Activated CD8-positive, alpha-beta T cell treated with anti-CD3 and anti-CD28 coated beads, Interleukin-2, amount 10 ng/mL, durations not matched to agents 7 days and 5 days (primary cell): ENCODE measurements around the gene MYL2. TPM values are rescaled to one million over a fixed set of nuclear protein-coding genes. Genes with fewer than 3 reads are reported as not detected.

ENCODE experiments used
- ATAC-seq: fragments of 150-1000 bp; cut with Tn5 transposase; one replicate; pipeline ENCODE4 v1.10.0; 2021; ENCODE audit warnings: moderate library complexity
- CTCF ChIA-PET: fragments of 350-600 bp; sonication (Branson Sonifier 250); formaldehyde crosslinking; loops from one replicate; lab custom pipeline; 2021; ENCODE audit warnings: antibody characterized with exemption; lab: Charles Lee
- POLR2A ChIA-PET: fragments of 350-600 bp; sonication (Branson Sonifier 250); formaldehyde crosslinking; loops from one replicate; lab custom pipeline; 2021; ENCODE audit warnings: antibody characterized with exemption; lab: Charles Lee
- DNase-seq: peaks from one replicate; pipeline ENCODE4 v3.0.0-alpha.2; 2020
- H3K27ac Mint-ChIP-seq: one replicate; pipeline ENCODE4 v1.8.0; 2021; ENCODE audit warnings: mild to moderate bottlenecking, mixed read lengths
- H3K27me3 Mint-ChIP-seq: one replicate; pipeline ENCODE4 v1.8.0; 2021; ENCODE audit warnings: low read depth, mixed read lengths
- H3K36me3 Mint-ChIP-seq: one replicate; pipeline ENCODE4 v1.8.0; 2021; ENCODE audit warnings: low read depth, mixed read lengths
- H3K4me1 Mint-ChIP-seq: one replicate; pipeline ENCODE4 v1.8.0; 2021; ENCODE audit warnings: low read depth, mixed read lengths
- H3K4me3 Mint-ChIP-seq: one replicate; pipeline ENCODE4 v1.8.0; 2021; ENCODE audit warnings: mild to moderate bottlenecking, mixed read lengths
- H3K9me3 Mint-ChIP-seq: one replicate; pipeline ENCODE4 v1.8.0; 2022; ENCODE audit warnings: mixed read lengths; ENCODE audit not compliant: insufficient read depth
- total RNA-seq, 2 experiments: library from RNA; stranded (reverse); gene quantifications; one replicate each; pipeline ENCODE4 v1.2.3, GENCODE V29; 2021

The MYL2 gene
- total RNA-seq, 2 experiments from 2014 or later, result not detected

DNA sequence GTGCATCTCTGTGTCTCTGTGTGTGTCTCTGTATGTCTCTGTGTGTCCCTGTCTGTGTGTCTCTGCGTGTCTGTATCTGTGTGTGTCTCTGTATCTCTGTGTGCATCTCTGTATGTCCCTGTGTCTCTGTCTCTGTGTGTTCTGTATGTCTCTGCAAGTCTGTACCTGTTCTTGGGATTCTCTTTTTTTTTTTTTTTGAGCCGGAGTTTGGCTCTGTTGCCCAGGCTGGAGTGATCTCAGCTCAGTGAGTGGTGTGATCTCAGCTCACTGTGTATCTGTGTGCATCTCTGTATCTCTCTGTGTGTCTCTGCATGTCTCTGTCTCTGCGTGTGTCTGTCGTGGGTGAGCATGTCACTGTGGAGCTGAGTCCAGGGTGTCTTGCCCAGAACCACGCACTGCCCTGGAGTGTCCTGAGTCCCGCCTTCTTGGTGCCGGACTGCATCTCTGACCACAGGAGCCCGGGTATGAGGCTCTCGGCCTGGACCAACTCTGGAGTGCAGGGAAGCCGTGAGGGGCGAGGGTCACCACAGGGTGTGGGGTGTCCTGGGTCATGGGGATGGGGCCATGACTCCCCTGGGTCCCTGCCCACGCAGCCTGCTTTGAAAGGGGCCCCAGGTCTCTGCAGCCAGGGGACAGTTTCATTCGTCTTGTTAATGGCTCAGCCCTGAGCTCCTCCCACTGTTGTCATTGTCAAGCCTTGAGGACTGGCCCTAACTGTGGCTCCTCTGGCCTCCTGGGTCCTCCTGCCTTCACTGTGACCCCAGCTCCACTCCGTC is 11.8 kb downstream of the MYL2 start:
- no peak overlapping the region for H3K4me3 Mint-ChIP-seq
- H3K27me3 Mint-ChIP-seq, result no peaks in the 10 kb centered on the region
- no peak for ATAC-seq
- POLR2A ChIA-PET, result no interaction called here
- CTCF ChIA-PET, result no interaction called here
- H3K36me3 Mint-ChIP-seq, result no peaks in the 10 kb centered on the region
- no peaks in the 10 kb centered on the region for H3K9me3 Mint-ChIP-seq
- no peak for DNase-seq
- no peak overlapping the region for H3K27ac Mint-ChIP-seq
- peaks cover 2% of the 10 kb centered on the region for H3K4me1 Mint-ChIP-seq

DNA sequence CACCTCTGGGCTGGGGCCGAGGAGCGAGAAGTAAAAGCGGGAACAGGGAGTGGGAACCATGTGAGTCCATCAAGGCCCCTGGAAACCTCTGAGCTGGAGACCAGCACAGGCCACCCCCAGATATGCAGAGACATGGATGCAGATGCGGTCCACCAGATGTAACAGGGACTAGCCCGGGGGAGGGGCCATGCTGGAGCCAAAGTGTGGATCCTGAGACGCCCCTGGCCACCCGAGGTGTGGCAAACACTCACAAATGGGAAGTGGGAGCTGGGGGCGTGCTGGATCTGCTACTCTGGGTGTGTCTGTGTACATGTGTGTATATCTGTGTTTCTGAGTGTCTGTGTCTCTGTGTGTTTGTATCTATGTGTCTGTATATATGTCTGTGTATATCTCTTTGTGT is 12.8 kb downstream of the MYL2 start:
- Mint-ChIP-seq H3K36me3 (no peaks in the 10 kb centered on the region), H3K4me1 (peaks cover 2% of the 10 kb centered on the region), H3K4me3 (no peak overlapping the region), H3K27me3 (no peaks in the 10 kb centered on the region), H3K27ac (no peak overlapping the region), H3K9me3 (no peaks in the 10 kb centered on the region)
- ChIA-PET POLR2A (no interaction called here), CTCF (no interaction called here)
- DNase-seq, result no peak
- no peak for ATAC-seq

DNA sequence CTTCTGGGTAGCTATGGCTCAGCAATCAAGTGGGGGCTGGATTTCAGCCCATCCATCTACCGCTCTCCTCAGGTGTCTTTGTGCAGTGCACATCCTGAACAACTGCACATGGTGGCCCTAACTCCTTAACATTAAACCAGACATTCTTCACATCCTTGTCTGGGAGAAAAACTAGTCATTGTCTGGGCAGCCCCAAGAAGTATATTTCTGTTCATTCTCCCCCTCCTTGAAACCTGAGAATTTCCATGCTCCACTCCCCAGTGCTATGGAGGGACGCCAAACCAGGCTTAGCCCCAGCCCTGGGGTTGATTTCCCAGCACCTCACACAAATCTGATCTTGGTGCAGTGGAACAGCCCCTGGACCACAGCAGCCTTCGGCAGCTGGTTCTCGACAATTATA is 13.4 kb downstream of the MYL2 start:
- Mint-ChIP-seq H3K27ac (no peak overlapping the region), H3K4me1 (peaks cover 2% of the 10 kb centered on the region), H3K4me3 (no peak overlapping the region), H3K27me3 (peaks cover 3% of the 10 kb centered on the region), H3K9me3 (no peaks in the 10 kb centered on the region), H3K36me3 (no peaks in the 10 kb centered on the region)
- CTCF ChIA-PET, result interaction anchor here (1.1 kb wide), 2 partner anchors 9 to 11 kb away, joined by 3 to 4 read pairs; no protein-coding TSS in a partner anchor
- ATAC-seq (no peak), DNase-seq (no peak)
- POLR2A ChIA-PET, result no interaction called here

GRCh38 chr12:110906516-110906915 is 13.9 kb downstream of the MYL2 start:
- Mint-ChIP-seq H3K36me3 (no peaks in the 10 kb centered on the region), H3K27me3 (peaks cover 3% of the 10 kb centered on the region), H3K4me3 (no peak overlapping the region), H3K4me1 (peaks cover 2% of the 10 kb centered on the region), H3K27ac (no peak overlapping the region), H3K9me3 (no peaks in the 10 kb centered on the region)
- ChIA-PET CTCF (interaction anchor here (1.1 kb wide), 2 partner anchors 10 kb away, joined by 3 to 4 read pairs; no protein-coding TSS in a partner anchor), POLR2A (no interaction called here)
- ATAC-seq, result no peak
- no peak for DNase-seq

GRCh38 chr12:110906083-110906482 is 14.3 kb downstream of the MYL2 start:
- POLR2A ChIA-PET, result no interaction called here
- Mint-ChIP-seq H3K4me3 (no peak overlapping the region), H3K4me1 (peaks cover 2% of the 10 kb centered on the region), H3K27ac (no peak overlapping the region), H3K9me3 (no peaks in the 10 kb centered on the region), H3K36me3 (no peaks in the 10 kb centered on the region), H3K27me3 (peaks cover 3% of the 10 kb centered on the region)
- ATAC-seq (no peak), DNase-seq (peak; percentile 21)
- CTCF ChIA-PET, result interaction anchor here (1.1 kb wide), 2 partner anchors 10 kb away, joined by 3 to 4 read pairs; no protein-coding TSS in a partner anchor

DNA sequence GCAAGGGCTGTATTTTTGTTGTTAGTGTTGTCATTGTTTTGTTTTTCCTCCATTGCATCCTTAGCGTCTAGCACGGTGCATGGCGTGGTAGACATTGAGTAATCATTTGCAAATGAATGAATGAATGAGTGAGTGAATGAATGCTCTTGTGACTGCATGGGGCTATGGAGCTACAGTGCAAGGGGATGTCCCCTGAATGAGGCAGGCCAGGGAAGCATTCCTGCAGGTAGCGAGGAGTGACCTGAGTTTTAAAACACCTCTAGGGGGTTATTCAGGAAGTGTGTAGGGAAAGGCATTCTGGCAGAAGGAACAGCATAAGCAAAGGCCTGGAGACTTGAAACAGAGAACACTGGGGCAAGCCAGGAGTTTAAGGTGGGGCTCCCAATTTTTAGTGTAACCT is 16.9 kb downstream of the MYL2 start:
- H3K27me3 Mint-ChIP-seq, result peaks cover 3% of the 10 kb centered on the region
- peaks cover 2% of the 10 kb centered on the region for H3K4me1 Mint-ChIP-seq
- H3K27ac Mint-ChIP-seq, result no peak overlapping the region
- POLR2A ChIA-PET, result no interaction called here
- no peak for ATAC-seq
- no peaks in the 10 kb centered on the region for H3K36me3 Mint-ChIP-seq
- no peak for DNase-seq
- no peaks in the 10 kb centered on the region for H3K9me3 Mint-ChIP-seq
- H3K4me3 Mint-ChIP-seq, result no peak overlapping the region
- CTCF ChIA-PET, result interaction anchor here (1.1 kb wide), 1 partner anchor 9 kb away, joined by 4 read pairs; no protein-coding TSS in a partner anchor

- POLR2A ChIA-PET, result no interaction called here
- Mint-ChIP-seq H3K36me3 (no peaks in the 10 kb centered on the region), H3K27me3 (peaks cover 3% of the 10 kb centered on the region), H3K27ac (no peak overlapping the region), H3K9me3 (no peaks in the 10 kb centered on the region), H3K4me1 (peaks cover 2% of the 10 kb centered on the region), H3K4me3 (no peak overlapping the region)
- ATAC-seq (no peak), DNase-seq (no peak)
- CTCF ChIA-PET, result no interaction called here
These were observed 19.0 kb downstream of the MYL2 start for GRCh38 chr12:110901401-110901800.

DNA sequence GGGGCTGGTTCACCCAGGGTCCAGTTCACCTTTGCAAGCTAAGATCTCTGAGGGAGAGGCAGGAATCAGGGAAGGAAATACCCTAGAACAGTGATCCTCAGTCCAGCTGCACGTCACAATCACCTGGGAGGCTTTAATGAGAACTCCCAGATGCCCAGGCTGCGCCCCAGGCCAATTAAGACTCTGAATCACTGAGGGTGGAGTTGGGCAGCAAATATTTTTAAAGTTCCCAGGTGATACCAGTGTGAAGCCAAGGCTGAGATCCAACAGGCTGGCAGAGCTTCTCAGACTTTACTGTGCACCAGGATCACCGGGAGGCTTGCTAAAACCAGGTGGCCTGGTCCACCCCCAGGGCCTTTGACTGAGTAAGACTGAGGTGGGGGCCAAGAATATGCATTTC is 23.8 kb downstream of the MYL2 start:
- Mint-ChIP-seq H3K4me3 (no peak overlapping the region), H3K27ac (no peak overlapping the region), H3K4me1 (peaks cover 4% of the 10 kb centered on the region), H3K27me3 (peaks cover 5% of the 10 kb centered on the region), H3K36me3 (no peaks in the 10 kb centered on the region), H3K9me3 (no peaks in the 10 kb centered on the region)
- DNase-seq (no peak), ATAC-seq (no peak)
- ChIA-PET CTCF (interaction anchor here (1.2 to 1.4 kb wide), 4 partner anchors 9 to 465 kb away, joined by 4 to 7 read pairs (median 5); no protein-coding TSS in a partner anchor), POLR2A (no interaction called here)

DNA sequence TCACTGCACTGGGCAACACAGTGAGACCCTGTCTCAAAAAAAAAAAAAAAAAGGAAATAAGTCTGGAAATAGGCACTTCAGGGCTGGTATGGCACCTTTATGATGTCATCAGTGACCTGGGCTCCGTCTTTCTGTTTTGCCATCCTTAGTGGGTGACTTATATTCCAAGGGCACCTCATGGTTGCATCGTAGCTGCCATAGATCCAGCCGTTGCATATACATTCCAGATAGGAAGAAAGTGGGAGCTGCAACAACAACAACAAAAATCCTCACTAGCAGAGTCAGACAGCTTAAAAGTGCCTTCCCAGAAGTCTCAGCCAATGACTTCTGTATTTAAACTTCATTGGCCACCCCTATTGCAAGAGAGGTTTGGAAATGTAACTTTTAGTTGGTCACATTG is 26.4 kb downstream of the MYL2 start:
- H3K36me3 Mint-ChIP-seq, result no peaks in the 10 kb centered on the region
- no peak overlapping the region for H3K27ac Mint-ChIP-seq
- DNase-seq (no peak), ATAC-seq (no peak)
- H3K4me1 Mint-ChIP-seq, result peaks cover 4% of the 10 kb centered on the region
- ChIA-PET POLR2A (no interaction called here), CTCF (interaction anchor here (0.6 to 1.2 kb wide), 6 partner anchors 8 to 382 kb away, joined by 3 to 5 read pairs (median 3); partner anchors contain the start of gene CCDC63)
- H3K27me3 Mint-ChIP-seq, result peaks cover 10% of the 10 kb centered on the region
- no peaks in the 10 kb centered on the region for H3K9me3 Mint-ChIP-seq
- H3K4me3 Mint-ChIP-seq, result no peak overlapping the region

DNA sequence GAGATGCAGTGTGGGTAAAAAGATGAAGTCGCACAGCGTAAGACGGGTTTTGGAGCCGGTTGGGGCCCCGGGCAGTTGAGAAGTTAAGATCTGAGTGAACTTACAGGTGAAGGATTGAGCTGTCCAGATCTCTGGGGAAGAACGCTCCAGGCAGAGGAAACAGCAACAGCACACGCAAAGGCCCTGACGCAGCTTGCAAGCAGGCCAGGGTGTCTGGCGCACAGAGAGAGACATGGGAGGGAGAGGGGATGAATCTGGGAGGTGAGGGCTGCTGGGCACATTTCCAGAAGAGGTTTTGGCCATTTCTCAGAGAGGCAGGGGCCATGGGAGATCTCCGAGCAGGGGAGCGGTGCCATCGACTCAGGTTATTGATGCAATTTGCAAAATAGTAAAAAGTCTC is 31.0 kb downstream of the MYL2 start:
- H3K27me3 Mint-ChIP-seq, result peaks cover 9% of the 10 kb centered on the region
- ChIA-PET CTCF (no interaction called here), POLR2A (no interaction called here)
- no peak overlapping the region for H3K27ac Mint-ChIP-seq
- ATAC-seq (no peak), DNase-seq (no peak)
- no peaks in the 10 kb centered on the region for H3K36me3 Mint-ChIP-seq
- H3K4me1 Mint-ChIP-seq, result peaks cover 7% of the 10 kb centered on the region
- H3K9me3 Mint-ChIP-seq, result no peaks in the 10 kb centered on the region
- H3K4me3 Mint-ChIP-seq, result no peak overlapping the region

- Mint-ChIP-seq H3K9me3 (no peaks in the 10 kb centered on the region), H3K4me1 (peaks cover 7% of the 10 kb centered on the region), H3K27me3 (peaks cover 7% of the 10 kb centered on the region), H3K36me3 (no peaks in the 10 kb centered on the region), H3K27ac (no peak overlapping the region), H3K4me3 (peak overlapping the region; percentile 90)
- DNase-seq, result no peak
- ATAC-seq, result no peak
- CTCF ChIA-PET, result interaction anchor here (0.9 to 1.8 kb wide), 21 partner anchors 8 to 539 kb away, joined by 3 to 11 read pairs (median 6); partner anchors contain the start of genes ARPC3 and MYL2
- POLR2A ChIA-PET, result interaction anchor here (1.1 kb wide), 1 partner anchor 439 kb away, joined by 3 read pairs; the partner anchor contains the start of gene ARPC3
These were observed 32.0 kb downstream of the MYL2 start for GRCh38 chr12:110888256-110888991.
